ENCODE results near the gene HERC4. TPM values are rescaled to one million over a fixed set of nuclear protein-coding genes. Genes with fewer than 3 reads are reported as not detected.

The HERC4 gene
- total and polyA plus RNA-seq, 10 donors, result 18.2 to 124 (median 89.0) TPM

- Histone ChIP-seq H3K27me3 (replicated peaks in 1 of 7) (no peaks in the 10 kb centered on the region), H3K36me3 (no peaks in the 10 kb centered on the region), H3K4me3 (no peak overlapping the region), H3K4me1 (peaks cover 0 to 15% (median 2%) of the 10 kb centered on the region in 6 donors), H3K27ac (no peak overlapping the region), H3K9me3 (no peaks in the 10 kb centered on the region)
- DNase-seq, result no peak
- TF ChIP-seq POLR2A (IDR thresholded peaks at IDR 0.05) (no peak), CTCF (IDR thresholded peaks at IDR 0.05 in 8 of 11, conservative IDR thresholded peaks at IDR 0.05 in 3 of 11) (no peak), POLR2AphosphoS5 (IDR thresholded peaks at IDR 0.05) (no peak)
- WGBS, 5 donors, result 49 to 58% (median 56%) methylated on average over 1 of the region's 1 CpG
- intact Hi-C loops (cut with DNase I; ENCODE audit: low total_unique reads), result no loop called here
Measured at GRCh38 chr10:68083953-68084352, 8.9 kb upstream of the HERC4 start.

- 66 to 85% (median 74%) methylated on average over 1 of the region's 1 CpG for WGBS, 5 donors
- Histone ChIP-seq H3K27ac (no peak overlapping the region), H3K4me3 (no peak overlapping the region), H3K9me3 (no peaks in the 10 kb centered on the region), H3K36me3 (no peaks in the 10 kb centered on the region), H3K4me1 (peaks cover 0 to 6% (median 2%) of the 10 kb centered on the region in 6 donors), H3K27me3 (replicated peaks in 1 of 7) (no peaks in the 10 kb centered on the region)
- no peak for DNase-seq
- intact Hi-C loops (cut with DNase I; ENCODE audit: low total_unique reads), result no loop called here
- peak in 2 of 11 experiments; percentile 6 to 19 for TF ChIP-seq CTCF (IDR thresholded peaks at IDR 0.05 in 8 of 11, conservative IDR thresholded peaks at IDR 0.05 in 3 of 11)
- TF ChIP-seq POLR2A (IDR thresholded peaks at IDR 0.05), result no peak
- TF ChIP-seq POLR2AphosphoS5 (IDR thresholded peaks at IDR 0.05), result no peak
Measured at GRCh38 chr10:68082872-68083271, 7.8 kb upstream of the HERC4 start.

GRCh38 chr10:68081916-68082315 is 6.8 kb upstream of the HERC4 start:
- TF ChIP-seq CTCF (IDR thresholded peaks at IDR 0.05 in 8 of 11, conservative IDR thresholded peaks at IDR 0.05 in 3 of 11) (no peak), POLR2A (IDR thresholded peaks at IDR 0.05) (no peak), POLR2AphosphoS5 (IDR thresholded peaks at IDR 0.05) (no peak)
- no peak overlapping the region for H3K4me3 ChIP-seq
- WGBS, 5 donors, result 85 to 95% (median 91%) methylated on average over 6 of the region's 6 CpGs
- no peaks in the 10 kb centered on the region for H3K36me3 ChIP-seq
- DNase-seq, result no peak
- H3K27me3 ChIP-seq (replicated peaks in 1 of 7), result no peaks in the 10 kb centered on the region
- H3K27ac ChIP-seq, result no peak overlapping the region
- intact Hi-C loops (cut with DNase I; ENCODE audit: low total_unique reads), result no loop called here
- H3K4me1 ChIP-seq, result peaks cover 0 to 6% (median 0%) of the 10 kb centered on the region in 6 donors
- no peaks in the 10 kb centered on the region for H3K9me3 ChIP-seq

- Histone ChIP-seq H3K36me3 (no peaks in the 10 kb centered on the region), H3K4me3 (no peak overlapping the region), H3K27ac (no peak overlapping the region), H3K4me1 (peaks cover 0 to 4% (median 0%) of the 10 kb centered on the region in 6 donors), H3K9me3 (no peaks in the 10 kb centered on the region), H3K27me3 (replicated peaks in 1 of 7) (no peaks in the 10 kb centered on the region)
- WGBS, 5 donors, result 81 to 89% (median 88%) methylated on average over 5 of the region's 5 CpGs
- TF ChIP-seq CTCF (IDR thresholded peaks at IDR 0.05 in 8 of 11, conservative IDR thresholded peaks at IDR 0.05 in 3 of 11), result no peak
- TF ChIP-seq POLR2A (IDR thresholded peaks at IDR 0.05), result no peak
- no peak for TF ChIP-seq POLR2AphosphoS5 (IDR thresholded peaks at IDR 0.05)
- intact Hi-C loops (cut with DNase I; ENCODE audit: low total_unique reads), result no loop called here
- DNase-seq, result no peak
Measured at GRCh38 chr10:68080853-68081431, 5.9 kb upstream of the HERC4 start.

Measured in spleen (tissue), 11 donors.